K562 (cell line): ENCODE measurements around the gene GLTPD2. TPM values are rescaled to one million over a fixed set of nuclear protein-coding genes. Genes with fewer than 3 reads are reported as not detected.
A peak's percentile ranks its signal among the peaks of the same experiment; 100 is the strongest.

ENCODE experiments used
- BCL6 ChIP-seq: fragments of 250-450 bp; sonication (Bioruptor Pico); IDR thresholded peaks from 2 replicates; pipeline ENCODE4 v1.4.0; 2020
- BRCA1 ChIP-seq, 2 experiments: fragments of 450-650 bp in 1 of 2; sonication (generic) in 1 of 2; formaldehyde crosslinking in 1 of 2; IDR thresholded peaks; 2 replicates each; pipeline versions ENCODE4 v1.5.0 to v1.6.1; 2017 to 2020; ENCODE audit warnings: mild to moderate bottlenecking in 1 of 2, missing genetic modification reagents in 1 of 2
- EP400 ChIP-seq: fragments of 450-650 bp; IDR thresholded peaks from 2 replicates; pipeline ENCODE4 v1.6.1; 2017; ENCODE audit warnings: antibody characterized with exemption, mild to moderate bottlenecking, moderate library complexity
- GMEB1 ChIP-seq: fragments of 250-450 bp; sonication (Bioruptor Pico); IDR thresholded peaks from 2 replicates; pipeline ENCODE4 v1.4.0; 2020; ENCODE audit warnings: mild to moderate bottlenecking
- IRF1 ChIP-seq: sonication (generic); formaldehyde crosslinking; IDR thresholded peaks from 2 replicates; pipeline ENCODE4 v1.8.0; 2022; ENCODE audit warnings: missing genetic modification reagents, mild to moderate bottlenecking, borderline replicate concordance
- KAT2B ChIP-seq: IDR thresholded peaks from one replicate; pipeline ENCODE4 v1.6.1; 2012; ENCODE audit warnings: low read depth, mild to moderate bottlenecking, control low read depth, inconsistent platforms, low read length, moderate library complexity
- NR2C1 ChIP-seq, 2 experiments: fragments of 450-650 bp; IDR thresholded peaks; 2 replicates each; pipeline ENCODE4 v1.6.1; 2017; ENCODE audit warnings: mild to moderate bottlenecking in 2 of 2, antibody characterized with exemption in 1 of 2, inconsistent platforms in 1 of 2, missing compliant biosample characterization in 1 of 2, missing genetic modification characterization in 1 of 2
- PHF20 ChIP-seq: fragments of 450-650 bp; IDR thresholded peaks from 2 replicates; pipeline ENCODE4 v1.6.1; 2018; ENCODE audit not compliant: partially characterized antibody
- RBBP5 ChIP-seq: fragments of 200-600 bp; sonication (generic); IDR thresholded peaks from 2 replicates; pipeline ENCODE4 v1.6.1; 2012; ENCODE audit warnings: borderline replicate concordance, mild to moderate bottlenecking, low read length, control low read depth, inconsistent platforms; ENCODE audit not compliant: insufficient read depth, poor library complexity, severe bottlenecking
- RREB1 ChIP-seq: fragments of 250-450 bp; sonication (Bioruptor Pico); IDR thresholded peaks from 2 replicates; pipeline ENCODE4 v1.4.0; 2020
- STAG1 ChIP-seq: sonication (generic); formaldehyde crosslinking; IDR thresholded peaks from 2 replicates; pipeline ENCODE4 v1.5.0; 2020; ENCODE audit warnings: missing genetic modification reagents, borderline replicate concordance
- ZBTB9 ChIP-seq: fragments of 450-650 bp; formaldehyde crosslinking; IDR thresholded peaks from 2 replicates; pipeline ENCODE4 v1.4.0; 2020; ENCODE audit warnings: mild to moderate bottlenecking, moderate library complexity
- ZFP36 ChIP-seq: fragments of 150-350 bp; IDR thresholded peaks from 2 replicates; pipeline ENCODE4 v1.6.1; 2018; ENCODE audit warnings: low read length, low read depth; ENCODE audit not compliant: partially characterized antibody
- ZNF133 ChIP-seq: fragments of 250-450 bp; sonication (Bioruptor Pico); IDR thresholded peaks from 2 replicates; pipeline ENCODE4 v1.4.0; 2020; ENCODE audit warnings: mild to moderate bottlenecking
- ZNF76 ChIP-seq: fragments of 250-450 bp; sonication (Bioruptor Pico); IDR thresholded peaks from 2 replicates; pipeline ENCODE4 v1.4.0; 2020; ENCODE audit warnings: mild to moderate bottlenecking, moderate library complexity, borderline replicate concordance
- ZNF764 ChIP-seq: fragments of 250-450 bp; sonication (Bioruptor Pico); IDR thresholded peaks from 2 replicates; pipeline ENCODE4 v1.4.0; 2020; ENCODE audit warnings: low read depth, mild to moderate bottlenecking, moderate library complexity
- polyA plus RNA-seq, 8 experiments: library from polyadenylated mRNA; depleted of rRNA in 4 of 8; stranded (reverse) in 5 of 8; unstranded in 3 of 8; fragments of >200 nt; fragmentation: Nextera tagmentation in 2 of 8; fragmentation: Illumina TruSeq in 1 of 8; extraction: Ambion mirVana in 2 of 8; extraction: Trizol in 1 of 8; gene quantifications; 2 replicates each; pipeline versions ENCODE4 v1.2.1 to v1.2.3, GENCODE V29; 2011 to 2014; ENCODE audit warnings: inconsistent platforms in 1 of 8, missing spikeins in 1 of 8
- total RNA-seq, 7 experiments: library from RNA; depleted of rRNA in 6 of 7; stranded (reverse); fragments of >200 nt in 6 of 7; fragmentation: Illumina TruSeq in 2 of 7; extraction: Trizol in 2 of 7; gene quantifications; 2 replicates each; pipeline versions ENCODE4 v1.2.1 to v1.2.3, GENCODE V29; 2011 to 2021; ENCODE audit warnings: low replicate concordance in 1 of 7

The GLTPD2 gene
- total and polyA plus RNA-seq, 9 of the 15 experiments (the other 6 are each of a cell fraction or from before 2014, with no cell fraction given): not detected

GRCh38 chr17:4789951-4790704 is 1.4 kb downstream of the GLTPD2 start (continued):
- TF ChIP-seq NR2C1 (IDR thresholded peaks at IDR 0.05) (no peak), NR2C1 (tag; IDR thresholded peaks at IDR 0.05) (no peak), ZBTB9 (CRISPR knock-in tag) (peak; percentile 81), GMEB1 (CRISPR knock-in tag) (peak; percentile 70), ZFP36 (peak; percentile 16), STAG1 (CRISPR knock-in tag) (peak; percentile 56; the same call in 1 of the 2 replicates), EP400 (peak; percentile 50; the same call in 1 of the 2 replicates), BRCA1 (IDR thresholded peaks at IDR 0.05) (no peak), BRCA1 (CRISPR knock-in tag; IDR thresholded peaks at IDR 0.05) (no peak), BCL6 (CRISPR knock-in tag) (no peak), KAT2B (peak; percentile 85), RREB1 (no peak), IRF1 (CRISPR knock-in tag) (no peak), ZNF133 (no peak), ZNF76 (CRISPR knock-in tag) (no peak), PHF20 (peak; percentile 53), RBBP5 (peak; percentile 80), ZNF764 (CRISPR knock-in tag) (peak; percentile 75; the same call in 1 of the 2 replicates)
